Loucy (cell line): Measurements from ENCODE around the gene HLF.

Experiments
- H2AFZ ChIP-seq: fragments of 200-600 bp; sonication (generic); 2 replicates; pipeline ENCODE4 v1.6.0; 2016; ENCODE audit warnings: antibody characterized with exemption, mild to moderate bottlenecking, low read length, moderate library complexity
- H3F3A ChIP-seq: fragments of 200-600 bp; 2 replicates; pipeline ENCODE4 v1.6.0; 2016; ENCODE audit warnings: antibody characterized with exemption, low read depth, mild to moderate bottlenecking
- H3K27me3 ChIP-seq: fragments of 200-600 bp; sonication (generic); 2 replicates; pipeline ENCODE4 v1.6.1; 2014; ENCODE audit warnings: low read length, mild to moderate bottlenecking; ENCODE audit not compliant: insufficient read depth, poor library complexity, severe bottlenecking
- H3K36me3 ChIP-seq: fragments of 200-600 bp; sonication (generic); 2 replicates; pipeline ENCODE4 v1.6.1; 2016; ENCODE audit warnings: low read length; ENCODE audit not compliant: insufficient read depth
- H3K4me1 ChIP-seq: fragments of 200-600 bp; sonication (generic); 2 replicates; pipeline ENCODE4 v1.5.1; 2014; ENCODE audit warnings: low read length, mild to moderate bottlenecking; ENCODE audit not compliant: insufficient read depth, poor library complexity, severe bottlenecking
- H3K4me2 ChIP-seq: fragments of 200-600 bp; sonication (generic); 2 replicates; pipeline ENCODE4 v1.6.0; 2014; ENCODE audit warnings: antibody characterized with exemption, low read length, low read depth, mild to moderate bottlenecking; ENCODE audit not compliant: poor library complexity, severe bottlenecking
- H3K4me3 ChIP-seq: fragments of 200-600 bp; sonication (generic); 2 replicates; pipeline ENCODE4 v1.5.1; 2014; ENCODE audit warnings: low read length, mild to moderate bottlenecking, mixed read lengths; ENCODE audit not compliant: poor library complexity, severe bottlenecking
- H3K79me2 ChIP-seq: fragments of 200-600 bp; sonication (generic); 2 replicates; pipeline ENCODE4 v1.6.1; 2014; ENCODE audit warnings: low read length; ENCODE audit not compliant: insufficient read depth
- H3K9ac ChIP-seq: fragments of 200-600 bp; sonication (generic); 2 replicates; pipeline ENCODE4 v1.6.0; 2014; ENCODE audit warnings: mild to moderate bottlenecking, low read depth, low read length, moderate library complexity; ENCODE audit not compliant: poor library complexity, severe bottlenecking
- H3K9me2 ChIP-seq: fragments of 200-600 bp; sonication (generic); replicated peaks from 2 replicates; pipeline ENCODE4 v1.6.1; 2016; ENCODE audit warnings: low read depth, low read length, mixed read lengths
- H3K9me3 ChIP-seq: fragments of 200-600 bp; sonication (generic); 2 replicates; pipeline ENCODE4 v1.6.1; 2014; ENCODE audit warnings: mild to moderate bottlenecking, antibody characterized with exemption, low read length, low read depth; ENCODE audit not compliant: insufficient read depth
- H4K20me1 ChIP-seq: fragments of 200-600 bp; sonication (generic); 2 replicates; pipeline ENCODE4 v1.6.0; 2014; ENCODE audit warnings: antibody characterized with exemption, low read length, mild to moderate bottlenecking; ENCODE audit not compliant: insufficient read depth, poor library complexity, severe bottlenecking
- CTCF ChIP-seq: fragments of 200-600 bp; sonication (generic); conservative IDR thresholded peaks from 2 replicates; pipeline ENCODE4 v1.5.1; 2014; ENCODE audit warnings: mild to moderate bottlenecking, antibody characterized with exemption, low read length
- EZH2phosphoT487 ChIP-seq: fragments of 200-600 bp; IDR thresholded peaks from 2 replicates; pipeline ENCODE4 v1.6.1; 2018; ENCODE audit warnings: antibody characterized with exemption, mild to moderate bottlenecking, moderate library complexity, borderline replicate concordance

HLF gene

DNA sequence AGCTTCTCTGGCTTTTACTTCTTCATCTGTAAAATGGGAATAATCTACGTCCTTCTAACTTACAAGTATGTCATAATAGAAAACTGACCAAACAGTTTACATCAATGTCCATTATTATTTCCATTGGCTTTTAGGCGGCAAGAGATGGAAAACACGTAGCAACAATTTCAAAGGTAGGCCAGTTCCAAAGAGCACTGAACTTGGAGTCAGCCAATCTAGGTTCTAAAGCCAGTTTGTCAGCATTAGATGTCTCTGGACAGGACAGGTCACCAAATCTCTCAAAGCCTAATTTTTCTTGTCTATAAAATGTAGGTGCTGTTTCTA lies 17.6 kb downstream of the HLF start:
- peaks cover 10% of the 10 kb centered on the region for H3K4me1 ChIP-seq
- no peaks in the 10 kb centered on the region for H3K27me3 ChIP-seq
- no peak overlapping the region for H3K4me2 ChIP-seq
- no peaks in the 10 kb centered on the region for H3K36me3 ChIP-seq
- no peak overlapping the region for H3K4me3 ChIP-seq
- H3F3A ChIP-seq, result no peaks in the 10 kb centered on the region
- H3K9me2 ChIP-seq, result no peaks in the 10 kb centered on the region
- H2AFZ ChIP-seq, result no peak overlapping the region
- no peaks in the 10 kb centered on the region for H3K79me2 ChIP-seq
- no peaks in the 10 kb centered on the region for H3K9me3 ChIP-seq
- no peak overlapping the region for H3K9ac ChIP-seq
- TF ChIP-seq EZH2phosphoT487 (no peak), CTCF (no peak)
- H4K20me1 ChIP-seq, result no peaks in the 10 kb centered on the region

GRCh38 chr17:55282741-55283140 lies 18.0 kb downstream of the HLF start:
- H3K4me1 ChIP-seq, result peaks cover 10% of the 10 kb centered on the region
- no peaks in the 10 kb centered on the region for H3F3A ChIP-seq
- no peaks in the 10 kb centered on the region for H3K9me2 ChIP-seq
- no peak for TF ChIP-seq CTCF
- TF ChIP-seq EZH2phosphoT487, result no peak
- H3K36me3 ChIP-seq, result no peaks in the 10 kb centered on the region
- H4K20me1 ChIP-seq, result no peaks in the 10 kb centered on the region
- no peaks in the 10 kb centered on the region for H3K79me2 ChIP-seq
- no peak overlapping the region for H2AFZ ChIP-seq
- H3K4me3 ChIP-seq, result no peak overlapping the region
- H3K9ac ChIP-seq, result no peak overlapping the region
- H3K9me3 ChIP-seq, result no peaks in the 10 kb centered on the region
- H3K27me3 ChIP-seq, result no peaks in the 10 kb centered on the region
- H3K4me2 ChIP-seq, result no peak overlapping the region

GRCh38 chr17:55283256-55283965 lies 18.7 kb downstream of the HLF start:
- peaks cover 10% of the 10 kb centered on the region for H3K4me1 ChIP-seq
- no peak overlapping the region for H3K4me2 ChIP-seq
- TF ChIP-seq EZH2phosphoT487 (no peak), CTCF (no peak)
- no peak overlapping the region for H3K4me3 ChIP-seq
- H3K79me2 ChIP-seq, result no peaks in the 10 kb centered on the region
- no peak overlapping the region for H3K9ac ChIP-seq
- no peaks in the 10 kb centered on the region for H3K9me3 ChIP-seq
- H3K9me2 ChIP-seq, result no peaks in the 10 kb centered on the region
- no peaks in the 10 kb centered on the region for H3F3A ChIP-seq
- H3K27me3 ChIP-seq, result no peaks in the 10 kb centered on the region
- no peaks in the 10 kb centered on the region for H4K20me1 ChIP-seq
- H2AFZ ChIP-seq, result no peak overlapping the region
- no peaks in the 10 kb centered on the region for H3K36me3 ChIP-seq
